ENCODE data around the gene OLFM4.

OLFM4 gene

DNA sequence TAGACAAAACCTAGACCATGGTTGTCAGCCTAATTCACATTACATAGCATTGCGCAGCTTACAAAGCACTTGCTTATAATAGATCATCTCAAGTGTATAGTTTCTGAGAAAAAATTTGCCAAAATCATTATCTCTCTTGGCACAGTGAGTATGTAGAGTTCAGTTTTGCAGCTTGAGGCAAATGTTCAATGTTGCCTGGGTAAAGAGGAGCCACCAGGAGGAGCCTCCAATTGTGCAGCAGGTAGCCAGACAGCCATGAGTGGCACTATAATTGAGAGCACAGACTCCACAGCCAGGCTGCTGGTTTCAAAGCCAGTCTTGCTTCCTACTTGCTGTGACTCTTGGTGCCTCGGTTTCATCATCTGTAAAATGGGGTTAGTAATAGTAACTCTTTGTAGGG, 24.0 kb upstream of the OLFM4 start:
- no peak for TF ChIP-seq SIN3A (IDR thresholded peaks at IDR 0.05; ENCODE audit: borderline replicate concordance, insufficient read depth, low read length)
- no peak for TF ChIP-seq FOXP2 (optimal IDR thresholded peaks at IDR 0.05; ENCODE audit: borderline replicate concordance, extremely low read depth, extremely low read length, insufficient read depth)
- TF ChIP-seq POLR2AphosphoS5 (IDR thresholded peaks at IDR 0.05; ENCODE audit: low read depth, low read length), result no peak
- no peak for TF ChIP-seq TAF1 (IDR thresholded peaks at IDR 0.05; ENCODE audit: borderline replicate concordance, insufficient read depth, low read length)
- TF ChIP-seq, protein P1, sequence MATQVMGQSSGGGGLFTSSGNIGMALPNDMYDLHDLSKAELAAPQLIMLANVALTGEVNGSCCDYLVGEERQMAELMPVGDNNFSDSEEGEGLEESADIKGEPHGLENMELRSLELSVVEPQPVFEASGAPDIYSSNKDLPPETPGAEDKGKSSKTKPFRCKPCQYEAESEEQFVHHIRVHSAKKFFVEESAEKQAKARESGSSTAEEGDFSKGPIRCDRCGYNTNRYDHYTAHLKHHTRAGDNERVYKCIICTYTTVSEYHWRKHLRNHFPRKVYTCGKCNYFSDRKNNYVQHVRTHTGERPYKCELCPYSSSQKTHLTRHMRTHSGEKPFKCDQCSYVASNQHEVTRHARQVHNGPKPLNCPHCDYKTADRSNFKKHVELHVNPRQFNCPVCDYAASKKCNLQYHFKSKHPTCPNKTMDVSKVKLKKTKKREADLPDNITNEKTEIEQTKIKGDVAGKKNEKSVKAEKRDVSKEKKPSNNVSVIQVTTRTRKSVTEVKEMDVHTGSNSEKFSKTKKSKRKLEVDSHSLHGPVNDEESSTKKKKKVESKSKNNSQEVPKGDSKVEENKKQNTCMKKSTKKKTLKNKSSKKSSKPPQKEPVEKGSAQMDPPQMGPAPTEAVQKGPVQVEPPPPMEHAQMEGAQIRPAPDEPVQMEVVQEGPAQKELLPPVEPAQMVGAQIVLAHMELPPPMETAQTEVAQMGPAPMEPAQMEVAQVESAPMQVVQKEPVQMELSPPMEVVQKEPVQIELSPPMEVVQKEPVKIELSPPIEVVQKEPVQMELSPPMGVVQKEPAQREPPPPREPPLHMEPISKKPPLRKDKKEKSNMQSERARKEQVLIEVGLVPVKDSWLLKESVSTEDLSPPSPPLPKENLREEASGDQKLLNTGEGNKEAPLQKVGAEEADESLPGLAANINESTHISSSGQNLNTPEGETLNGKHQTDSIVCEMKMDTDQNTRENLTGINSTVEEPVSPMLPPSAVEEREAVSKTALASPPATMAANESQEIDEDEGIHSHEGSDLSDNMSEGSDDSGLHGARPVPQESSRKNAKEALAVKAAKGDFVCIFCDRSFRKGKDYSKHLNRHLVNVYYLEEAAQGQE (IDR thresholded peaks at IDR 0.05; ENCODE audit: insufficient read depth in 1 of 2, low read depth in 2 of 2, low read length in 2 of 2), result no peak

DNA sequence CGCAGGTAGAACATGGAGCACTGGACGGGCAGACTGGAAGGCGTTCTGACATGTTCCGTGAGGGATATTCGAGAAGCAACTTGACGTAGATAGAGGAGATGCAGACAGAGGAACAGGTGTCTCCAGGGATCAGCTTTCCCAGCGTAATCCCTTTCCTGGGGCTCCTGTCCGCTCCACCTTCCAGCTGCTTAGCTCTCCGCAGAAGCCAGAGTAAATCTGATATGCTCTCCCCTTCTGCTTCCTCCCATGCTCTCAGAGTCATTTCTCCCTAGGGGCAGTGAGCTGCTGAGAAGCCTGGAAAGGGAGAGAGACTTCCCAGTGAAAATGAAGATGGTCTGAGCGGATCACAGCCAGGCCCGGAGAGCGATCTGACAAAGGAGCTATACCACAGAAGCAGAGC, 23.0 kb upstream of the OLFM4 start:
- TF ChIP-seq, protein P1 (IDR thresholded peaks at IDR 0.05; ENCODE audit: insufficient read depth in 1 of 2, low read depth in 2 of 2, low read length in 2 of 2), result no peak
- TF ChIP-seq SIN3A (IDR thresholded peaks at IDR 0.05; ENCODE audit: borderline replicate concordance, insufficient read depth, low read length) (no peak), POLR2AphosphoS5 (IDR thresholded peaks at IDR 0.05; ENCODE audit: low read depth, low read length) (no peak), TAF1 (IDR thresholded peaks at IDR 0.05; ENCODE audit: borderline replicate concordance, insufficient read depth, low read length) (no peak), FOXP2 (optimal IDR thresholded peaks at IDR 0.05; ENCODE audit: borderline replicate concordance, extremely low read depth, extremely low read length, insufficient read depth) (no peak)

DNA sequence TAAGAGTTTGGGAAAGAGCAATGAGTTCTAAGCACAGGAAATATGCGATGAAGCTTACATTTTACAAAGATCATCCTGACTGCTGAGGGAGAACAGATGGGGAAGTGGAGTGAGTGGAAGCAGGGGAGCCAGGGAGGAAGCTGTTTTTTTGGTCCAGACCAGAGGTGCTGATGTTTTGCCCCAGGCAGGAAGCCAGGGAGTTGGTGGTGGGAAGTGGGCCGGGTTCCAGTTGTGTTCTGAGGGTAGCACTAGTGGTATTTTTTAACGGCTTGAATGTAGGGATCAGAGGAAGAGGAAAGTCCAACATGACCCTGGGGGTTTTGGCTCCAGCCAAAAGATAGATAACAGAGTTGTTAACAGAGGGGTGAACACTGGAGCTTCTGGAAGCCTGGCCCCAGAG, 20.7 kb upstream of the OLFM4 start:
- TF ChIP-seq TAF1 (IDR thresholded peaks at IDR 0.05; ENCODE audit: borderline replicate concordance, insufficient read depth, low read length), result no peak
- no peak for TF ChIP-seq SIN3A (IDR thresholded peaks at IDR 0.05; ENCODE audit: borderline replicate concordance, insufficient read depth, low read length)
- no peak for TF ChIP-seq FOXP2 (optimal IDR thresholded peaks at IDR 0.05; ENCODE audit: borderline replicate concordance, extremely low read depth, extremely low read length, insufficient read depth)
- no peak for TF ChIP-seq POLR2AphosphoS5 (IDR thresholded peaks at IDR 0.05; ENCODE audit: low read depth, low read length)
- TF ChIP-seq, protein P1 (IDR thresholded peaks at IDR 0.05; ENCODE audit: insufficient read depth in 1 of 2, low read depth in 2 of 2, low read length in 2 of 2), result peak; percentile 63 to 83

DNA sequence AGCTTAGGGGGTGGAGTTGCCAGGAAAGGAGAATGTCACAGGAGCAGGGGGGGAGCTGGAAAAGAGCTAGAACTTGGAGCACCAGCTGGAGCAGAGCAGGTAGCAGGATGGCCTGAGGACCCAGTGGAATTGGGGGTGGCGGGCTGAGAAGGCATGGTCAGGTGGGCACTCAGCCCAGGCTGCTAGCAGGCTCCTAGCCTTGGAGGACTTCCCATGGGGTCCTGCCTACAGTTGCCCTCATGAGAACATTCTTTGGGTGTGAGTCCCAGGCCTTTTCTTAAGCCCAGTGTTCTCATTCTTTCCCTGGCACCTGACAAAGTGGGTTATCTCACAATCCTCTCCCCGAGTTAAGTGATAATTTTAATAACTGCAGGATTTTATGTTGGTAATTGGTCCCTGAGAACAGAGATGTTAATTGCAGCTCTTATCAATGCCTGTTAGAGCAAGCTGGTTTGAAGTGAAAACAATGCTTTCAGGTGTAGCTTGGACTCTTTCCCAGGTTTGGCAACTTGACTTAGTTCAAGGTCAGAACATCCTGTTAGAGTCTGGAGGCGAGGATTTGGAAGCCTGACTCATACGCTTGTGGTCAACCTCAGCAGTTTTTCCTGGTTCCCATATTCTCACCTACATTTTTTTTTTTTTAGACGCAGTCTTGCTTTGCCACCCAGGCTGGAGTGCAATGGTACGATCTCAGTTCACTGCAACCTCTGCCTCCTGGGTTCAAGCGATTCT, 18.1 kb upstream of the OLFM4 start:
- TF ChIP-seq, protein P1 (IDR thresholded peaks at IDR 0.05; ENCODE audit: insufficient read depth in 1 of 2, low read depth in 2 of 2, low read length in 2 of 2), result no peak
- TF ChIP-seq SIN3A (IDR thresholded peaks at IDR 0.05; ENCODE audit: borderline replicate concordance, insufficient read depth, low read length), result no peak
- TF ChIP-seq FOXP2 (optimal IDR thresholded peaks at IDR 0.05; ENCODE audit: borderline replicate concordance, extremely low read depth, extremely low read length, insufficient read depth), result no peak

Data from PFSK-1 (cell line).